ENCODE results near the gene CNR1.

DNA sequence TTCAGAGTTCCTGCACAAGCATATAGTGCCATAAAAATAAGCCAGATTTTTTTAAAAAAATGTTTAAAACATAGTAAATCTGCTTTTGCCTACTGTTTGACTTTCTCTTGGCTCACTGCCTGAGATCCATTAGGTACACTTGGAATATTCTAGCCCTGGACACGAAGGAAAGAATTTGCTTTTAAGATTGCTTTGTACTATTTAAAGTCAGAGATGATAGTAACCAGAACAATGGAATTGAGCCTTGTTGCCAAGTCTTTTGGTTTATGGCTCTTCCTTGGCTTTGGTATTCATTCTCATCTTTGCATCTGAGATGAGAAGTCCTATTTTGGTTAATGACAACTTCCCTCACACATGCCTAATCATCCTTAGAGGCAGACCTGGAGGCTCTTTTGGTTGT, 32.4 kb downstream of the CNR1 start:
- TF ChIP-seq, protein P1, sequence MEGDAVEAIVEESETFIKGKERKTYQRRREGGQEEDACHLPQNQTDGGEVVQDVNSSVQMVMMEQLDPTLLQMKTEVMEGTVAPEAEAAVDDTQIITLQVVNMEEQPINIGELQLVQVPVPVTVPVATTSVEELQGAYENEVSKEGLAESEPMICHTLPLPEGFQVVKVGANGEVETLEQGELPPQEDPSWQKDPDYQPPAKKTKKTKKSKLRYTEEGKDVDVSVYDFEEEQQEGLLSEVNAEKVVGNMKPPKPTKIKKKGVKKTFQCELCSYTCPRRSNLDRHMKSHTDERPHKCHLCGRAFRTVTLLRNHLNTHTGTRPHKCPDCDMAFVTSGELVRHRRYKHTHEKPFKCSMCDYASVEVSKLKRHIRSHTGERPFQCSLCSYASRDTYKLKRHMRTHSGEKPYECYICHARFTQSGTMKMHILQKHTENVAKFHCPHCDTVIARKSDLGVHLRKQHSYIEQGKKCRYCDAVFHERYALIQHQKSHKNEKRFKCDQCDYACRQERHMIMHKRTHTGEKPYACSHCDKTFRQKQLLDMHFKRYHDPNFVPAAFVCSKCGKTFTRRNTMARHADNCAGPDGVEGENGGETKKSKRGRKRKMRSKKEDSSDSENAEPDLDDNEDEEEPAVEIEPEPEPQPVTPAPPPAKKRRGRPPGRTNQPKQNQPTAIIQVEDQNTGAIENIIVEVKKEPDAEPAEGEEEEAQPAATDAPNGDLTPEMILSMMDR (conservative IDR thresholded peaks at IDR 0.05 in 1 of 2, IDR thresholded peaks at IDR 0.05 in 1 of 2; ENCODE audit: extremely low read depth in 1 of 2, insufficient read depth in 1 of 2, low read depth in 1 of 2, low read length in 2 of 2), result no peak
- no peak for TF ChIP-seq EZH2 (IDR thresholded peaks at IDR 0.05; ENCODE audit: borderline replicate concordance, low read length)

All from mammary epithelial cell (primary cell).